NT2/D1 (cell line): ENCODE measurements around the gene ZMIZ2.
"Not testable (repeated sequence)": the region's sequence is repeated elsewhere in the genome, so short reads cannot be mapped to it uniquely, and the experiment has no call there.

Experiments used
- DNase-seq: peaks from one replicate; pipeline ENCODE4 v3.0.0-alpha.2; 2011; ENCODE audit warnings: low read depth, low spot score
- H3K27me3 ChIP-seq: 2 replicates; pipeline ENCODE4 v1.6.0; 2011; ENCODE audit warnings: mild to moderate bottlenecking; ENCODE audit not compliant: insufficient read length, insufficient read depth
- H3K36me3 ChIP-seq: 2 replicates; pipeline ENCODE4 v1.6.1; 2011; ENCODE audit warnings: mild to moderate bottlenecking, low read length, mixed read lengths; ENCODE audit not compliant: insufficient read depth, insufficient read length
- H3K4me1 ChIP-seq: 2 replicates; pipeline ENCODE4 v1.5.1; 2011; ENCODE audit not compliant: insufficient read depth, insufficient read length
- H3K4me3 ChIP-seq: 2 replicates; pipeline ENCODE4 v1.5.1; 2011; ENCODE audit warnings: low read depth; ENCODE audit not compliant: insufficient read length
- H3K9ac ChIP-seq: 2 replicates; pipeline ENCODE4 v1.6.0; 2011; ENCODE audit warnings: low read depth; ENCODE audit not compliant: insufficient read length
- H3K9me3 ChIP-seq: 2 replicates; pipeline ENCODE4 v1.5.1; 2011; ENCODE audit warnings: mild to moderate bottlenecking, low read length; ENCODE audit not compliant: insufficient read depth
- SUZ12 ChIP-seq: IDR thresholded peaks from 2 replicates; pipeline ENCODE4 v1.6.1; 2011; ENCODE audit not compliant: insufficient read length, insufficient read depth; ENCODE audit errors: extremely low read depth
- YY1 ChIP-seq: IDR thresholded peaks from 2 replicates; pipeline ENCODE4 v1.6.1; 2011; ENCODE audit not compliant: insufficient read length, insufficient read depth
- ZNF274 ChIP-seq: IDR thresholded peaks from 2 replicates; pipeline ENCODE4 v1.6.1; 2011; ENCODE audit warnings: mild to moderate bottlenecking, low read depth, low read length

ZMIZ2 gene

DNA sequence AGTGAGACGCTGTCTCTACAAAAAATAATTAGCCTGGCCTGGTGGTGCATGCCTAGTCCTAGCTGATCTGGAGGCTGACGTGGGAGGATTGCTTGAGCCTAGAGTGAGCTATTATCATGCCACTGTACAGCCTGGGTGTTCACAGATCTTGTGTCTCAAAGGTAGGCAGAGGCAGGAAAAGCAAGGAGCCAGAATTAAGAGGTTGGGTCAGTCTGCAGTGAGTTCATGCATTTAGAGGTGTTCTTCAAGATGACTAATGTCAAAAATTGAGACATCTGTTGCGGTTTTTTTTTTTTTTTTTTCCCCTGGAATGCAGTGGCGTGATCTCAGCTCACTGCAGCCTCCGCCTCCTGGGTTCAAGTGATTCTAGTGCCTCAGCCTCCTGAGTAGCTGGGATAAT is 53.2 kb downstream of the ZMIZ2 start:
- H3K36me3 ChIP-seq = peaks cover 66% of the 10 kb centered on the region

GRCh38 chr7:44802418-44803025 is 53.9 kb downstream of the ZMIZ2 start:
- Histone ChIP-seq H3K4me3 (no peak overlapping the region), H3K9ac (no peak overlapping the region), H3K4me1 (no peaks in the 10 kb centered on the region), H3K27me3 (no peaks in the 10 kb centered on the region), H3K36me3 (peaks cover 60% of the 10 kb centered on the region), H3K9me3 (no peaks in the 10 kb centered on the region)
- DNase-seq = no peak
- TF ChIP-seq SUZ12 (no peak), ZNF274 (no peak), YY1 (no peak)

More for the DNA sequence above, 53.2 kb downstream of the ZMIZ2 start:
- Histone ChIP-seq H3K27me3 (no peaks in the 10 kb centered on the region), H3K4me1 (no peaks in the 10 kb centered on the region), H3K9ac (no peak overlapping the region), H3K9me3 (no peaks in the 10 kb centered on the region), H3K4me3 (no peak overlapping the region)
- DNase-seq = no peak
- TF ChIP-seq SUZ12 = no peak
- TF ChIP-seq ZNF274 = no peak

GRCh38 chr7:44803828-44804519 is 55.3 kb downstream of the ZMIZ2 start:
- H3K9me3 ChIP-seq, H3K4me1 ChIP-seq, H3K4me3 ChIP-seq, H3K27me3 ChIP-seq, H3K9ac ChIP-seq, DNase-seq: not testable (repeated sequence)
- H3K36me3 ChIP-seq = peaks cover 47% of the 10 kb centered on the region

GRCh38 chr7:44805950-44806349 is 57.3 kb downstream of the ZMIZ2 start:
- H3K9ac ChIP-seq = no peak overlapping the region
- H3K4me1 ChIP-seq = no peaks in the 10 kb centered on the region
- H3K27me3 ChIP-seq = no peaks in the 10 kb centered on the region
- no peak overlapping the region for H3K4me3 ChIP-seq
- no peaks in the 10 kb centered on the region for H3K9me3 ChIP-seq
- TF ChIP-seq ZNF274 = no peak
- no peak for TF ChIP-seq SUZ12
- TF ChIP-seq YY1 = no peak
- peaks cover 27% of the 10 kb centered on the region for H3K36me3 ChIP-seq
- DNase-seq = no peak

DNA sequence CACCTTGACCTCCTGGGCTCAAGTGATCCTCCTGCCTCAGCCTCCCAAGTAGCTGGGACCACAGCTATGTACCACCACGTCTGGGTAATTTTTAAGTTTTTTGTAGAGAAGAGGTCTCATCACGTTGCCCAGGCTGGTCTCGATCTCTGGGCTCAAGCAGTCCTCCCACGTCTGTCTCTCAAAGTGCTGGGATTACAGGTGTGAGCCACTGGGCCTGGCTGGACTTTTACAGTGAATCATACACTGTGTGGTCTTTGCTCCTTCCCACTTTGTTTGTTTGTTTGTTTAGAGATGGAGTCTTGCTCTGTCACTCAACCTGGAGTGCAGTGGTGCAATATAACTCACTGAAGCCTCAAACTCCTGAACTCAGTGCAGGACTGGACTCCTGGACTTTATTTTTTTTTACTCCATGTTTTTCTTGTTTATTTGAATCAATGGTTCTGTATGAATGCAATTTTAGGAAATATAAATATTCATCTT is 60.3 kb downstream of the ZMIZ2 start:
- H3K4me1 ChIP-seq = no peaks in the 10 kb centered on the region
- H3K36me3 ChIP-seq = no peaks in the 10 kb centered on the region
- H3K4me3 ChIP-seq = no peak overlapping the region
- TF ChIP-seq YY1 (no peak), ZNF274 (no peak), SUZ12 (no peak)
- H3K27me3 ChIP-seq = no peaks in the 10 kb centered on the region
- DNase-seq = no peak
- H3K9me3 ChIP-seq = no peaks in the 10 kb centered on the region
- no peak overlapping the region for H3K9ac ChIP-seq

DNA sequence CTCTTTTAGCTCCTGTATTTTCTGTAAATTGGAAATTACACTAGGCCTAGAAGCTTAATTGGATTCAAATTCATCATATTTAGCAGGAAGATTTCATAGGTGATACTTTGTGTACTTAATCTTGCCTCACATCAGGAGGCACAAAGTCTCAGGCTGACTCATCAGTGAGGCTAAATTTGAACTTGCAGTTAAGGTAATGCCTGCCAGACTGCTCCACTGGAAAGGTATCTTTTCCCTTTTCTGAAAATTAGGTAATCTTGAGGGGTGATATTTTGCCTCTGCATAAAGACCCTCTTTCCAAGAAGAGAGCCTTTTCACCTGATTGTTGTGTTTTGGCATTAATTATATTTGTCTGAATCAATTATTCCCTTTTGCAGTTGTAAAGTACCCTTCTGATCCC is 62.4 kb downstream of the ZMIZ2 start:
- TF ChIP-seq ZNF274 (no peak), SUZ12 (no peak), YY1 (no peak)
- Histone ChIP-seq H3K9me3 (no peaks in the 10 kb centered on the region), H3K27me3 (no peaks in the 10 kb centered on the region), H3K4me1 (no peaks in the 10 kb centered on the region), H3K36me3 (no peaks in the 10 kb centered on the region), H3K4me3 (no peak overlapping the region), H3K9ac (no peak overlapping the region)
- no peak for DNase-seq

- no peak for DNase-seq
- no peak for TF ChIP-seq SUZ12
- no peak for TF ChIP-seq YY1
- no peak for TF ChIP-seq ZNF274
- Histone ChIP-seq H3K36me3 (no peaks in the 10 kb centered on the region), H3K4me1 (no peaks in the 10 kb centered on the region), H3K9me3 (no peaks in the 10 kb centered on the region), H3K9ac (no peak overlapping the region), H3K27me3 (no peaks in the 10 kb centered on the region), H3K4me3 (no peak overlapping the region)
These were observed 62.9 kb downstream of the ZMIZ2 start for GRCh38 chr7:44811571-44811970.
